ENCODE results near the gene TSLP.

The TSLP gene

DNA sequence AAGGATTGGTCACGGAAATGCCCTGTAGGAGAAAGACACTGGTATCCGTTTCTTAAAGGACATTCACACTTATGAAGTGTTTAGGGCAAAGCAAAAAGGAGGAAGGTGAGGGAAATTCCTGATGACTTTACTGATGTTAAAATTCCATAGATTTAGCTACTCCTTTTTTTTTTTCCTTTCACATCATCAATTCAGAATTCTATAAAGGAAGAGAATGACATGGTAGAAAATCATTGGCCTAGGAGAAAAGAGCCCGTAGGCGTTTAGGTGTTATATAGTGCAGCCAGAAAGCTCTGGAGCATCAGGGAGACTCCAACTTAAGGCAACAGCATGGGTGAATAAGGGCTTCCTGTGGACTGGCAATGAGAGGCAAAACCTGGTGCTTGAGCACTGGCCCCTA, at the start of gene TSLP:
Gene TSLP (plus strand): TSS at position 301 of the 400 bp plus-strand sequence. CDS start 178 bp downstream, outside the sequence.
- no peak for DNase-seq
- no peaks in the 10 kb centered on the region for H3K9me3 ChIP-seq (ENCODE audit: severe bottlenecking)
- no peak within 1 kb of the TSS for H3K27ac ChIP-seq
- TF ChIP-seq CTCF (IDR thresholded peaks at IDR 0.05; ENCODE audit: low read depth, low read length): no peak
- no peaks in the 10 kb centered on the region for H3K36me3 ChIP-seq
- H3K27me3 ChIP-seq (ENCODE audit: insufficient read depth, low read depth, severe bottlenecking): peaks cover 69% of the 10 kb centered on the region
- H3K4me3 ChIP-seq (ENCODE audit: low read depth, low read length): peak within 1 kb of the TSS; percentile 28

GRCh38 chr5:111022301-111022700, 49.2 kb upstream of the TSLP start:
- H3K27ac ChIP-seq: no peak overlapping the region
- no peaks in the 10 kb centered on the region for H3K27me3 ChIP-seq (ENCODE audit: insufficient read depth, low read depth, severe bottlenecking)
- no peak for TF ChIP-seq CTCF (IDR thresholded peaks at IDR 0.05; ENCODE audit: low read depth, low read length)
- no peak overlapping the region for H3K4me3 ChIP-seq (ENCODE audit: low read depth, low read length)
- no peak for DNase-seq
- H3K9me3 ChIP-seq (ENCODE audit: severe bottlenecking): no peaks in the 10 kb centered on the region
- no peaks in the 10 kb centered on the region for H3K36me3 ChIP-seq

- Histone ChIP-seq H3K27ac (no peak overlapping the region), H3K36me3 (no peaks in the 10 kb centered on the region), H3K4me3 (ENCODE audit: low read depth, low read length) (no peak overlapping the region), H3K9me3 (ENCODE audit: severe bottlenecking) (no peaks in the 10 kb centered on the region), H3K27me3 (ENCODE audit: insufficient read depth, low read depth, severe bottlenecking) (no peaks in the 10 kb centered on the region)
- no peak for DNase-seq
- no peak for TF ChIP-seq CTCF (IDR thresholded peaks at IDR 0.05; ENCODE audit: low read depth, low read length)
These were observed 42.6 kb upstream of the TSLP start for GRCh38 chr5:111028865-111029264.

DNA sequence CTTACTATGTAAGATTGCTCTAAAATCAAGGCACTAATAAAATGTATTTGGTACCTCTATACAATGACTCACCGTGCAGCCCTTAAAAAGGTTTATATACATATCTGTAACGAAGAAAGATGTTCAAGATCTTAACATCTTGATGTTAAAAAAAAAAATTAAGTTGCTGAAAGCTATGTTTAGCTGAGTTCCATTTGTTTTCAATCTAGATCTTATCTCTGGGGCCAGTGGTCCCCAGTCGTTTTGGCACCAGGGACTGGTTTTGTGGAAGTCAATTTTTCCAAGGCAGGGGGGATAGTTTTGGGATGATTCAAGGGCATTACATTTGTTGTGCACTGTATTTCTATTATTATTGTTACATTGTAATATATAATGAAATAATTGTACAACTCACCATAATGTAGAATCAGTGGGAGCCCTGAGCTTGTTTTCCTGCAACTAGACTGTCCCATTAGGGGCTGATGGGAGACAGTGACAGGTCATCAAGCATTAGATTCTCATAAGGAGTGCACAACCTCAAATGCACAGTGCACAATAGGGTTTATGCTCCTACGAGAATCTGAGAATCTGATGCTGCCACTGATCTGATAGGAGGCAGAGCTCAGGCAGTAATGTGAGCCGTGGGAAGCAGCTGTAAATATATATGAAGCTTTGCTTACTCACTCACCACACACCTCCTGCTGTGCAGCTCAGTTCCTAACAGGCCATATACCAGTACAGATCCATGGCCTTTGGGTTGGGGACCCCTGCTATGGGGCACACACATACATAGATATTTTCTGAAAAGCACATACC, 27.6 kb upstream of the TSLP start:
- Histone ChIP-seq H3K4me3 (ENCODE audit: low read depth, low read length) (no peak overlapping the region), H3K36me3 (no peaks in the 10 kb centered on the region), H3K9me3 (ENCODE audit: severe bottlenecking) (no peaks in the 10 kb centered on the region), H3K27ac (no peak overlapping the region), H3K27me3 (ENCODE audit: insufficient read depth, low read depth, severe bottlenecking) (no peaks in the 10 kb centered on the region)
- DNase-seq: no peak
- no peak for TF ChIP-seq CTCF (IDR thresholded peaks at IDR 0.05; ENCODE audit: low read depth, low read length)

GRCh38 chr5:111058064-111058463, 13.4 kb upstream of the TSLP start:
- TF ChIP-seq CTCF (IDR thresholded peaks at IDR 0.05; ENCODE audit: low read depth, low read length): no peak
- H3K27me3 ChIP-seq (ENCODE audit: insufficient read depth, low read depth, severe bottlenecking): no peaks in the 10 kb centered on the region
- no peak overlapping the region for H3K27ac ChIP-seq
- no peaks in the 10 kb centered on the region for H3K36me3 ChIP-seq
- H3K9me3 ChIP-seq (ENCODE audit: severe bottlenecking): no peaks in the 10 kb centered on the region
- H3K4me3 ChIP-seq (ENCODE audit: low read depth, low read length): no peak overlapping the region
- DNase-seq: no peak

GRCh38 chr5:111060169-111060568, 11.3 kb upstream of the TSLP start:
- Histone ChIP-seq H3K27me3 (ENCODE audit: insufficient read depth, low read depth, severe bottlenecking) (no peaks in the 10 kb centered on the region), H3K4me3 (ENCODE audit: low read depth, low read length) (no peak overlapping the region), H3K36me3 (no peaks in the 10 kb centered on the region), H3K9me3 (ENCODE audit: severe bottlenecking) (no peaks in the 10 kb centered on the region), H3K27ac (no peak overlapping the region)
- DNase-seq: no peak
- TF ChIP-seq CTCF (IDR thresholded peaks at IDR 0.05; ENCODE audit: low read depth, low read length): no peak

Data from WERI-Rb-1 (cell line).